Endothelial cell of umbilical vein (primary cell): ENCODE results near the gene CD84. TPM values are rescaled to one million over a fixed set of nuclear protein-coding genes. Genes with fewer than 3 reads are reported as not detected.

Experiments used
- BruUV-seq: library from RNA; stranded (reverse); fragments of 400-500 nt; replicated peaks from 2 replicates; lab custom pipeline; 2021; lab: Mats Ljungman, UMichigan
- CTCF ChIA-PET: fragments of 300-600, 350-600 bp; sonication (Branson Sonifier 250); formaldehyde crosslinking; loops from one replicate; lab custom pipeline; 2021; ENCODE audit warnings: antibody characterized with exemption, inconsistent platforms; lab: Charles Lee
- POLR2A ChIA-PET: fragments of 300-600, 350-600 bp; sonication (Branson Sonifier 250); formaldehyde crosslinking; loops from one replicate; lab custom pipeline; 2021; ENCODE audit warnings: antibody characterized with exemption, inconsistent platforms; lab: Charles Lee
- DNase-seq: peaks from one replicate; pipeline ENCODE4 v3.0.0-alpha.2; 2011; ENCODE audit warnings: low read depth, low spot score
- FAIRE-seq: peaks from 2 replicates; lab custom pipeline; 2011; peaks lifted over from hg19 to GRCh38; lab: Jason Lieb, UNC
- H2AFZ ChIP-seq: 2 replicates; pipeline ENCODE4 v1.6.0; 2012; ENCODE audit warnings: low read depth, low read length, control low read depth, inconsistent platforms
- H3K27ac ChIP-seq: 2 replicates; pipeline ENCODE4 v1.5.1; 2011; ENCODE audit warnings: low read depth, mild to moderate bottlenecking, control low read depth, low read length, moderate library complexity; ENCODE audit not compliant: insufficient read depth
- H3K27me3 ChIP-seq, 2 experiments: 2 replicates each; pipeline versions ENCODE4 v1.6.0 to v1.6.1; 2011; ENCODE audit warnings: low read length in 2 of 2, mixed read lengths in 1 of 2; ENCODE audit not compliant: control insufficient read depth in 2 of 2, insufficient read depth in 2 of 2
- H3K36me3 ChIP-seq, 2 experiments: 2 replicates in 1 of 2; 3 replicates in 1 of 2; pipeline ENCODE4 v1.5.1; 2011; ENCODE audit warnings: low read length in 2 of 2, mild to moderate bottlenecking in 1 of 2, moderate library complexity in 1 of 2; ENCODE audit not compliant: control insufficient read depth in 2 of 2, insufficient read depth in 2 of 2; ENCODE audit errors: extremely low read depth in 1 of 2
- H3K4me1 ChIP-seq: 3 replicates; pipeline ENCODE4 v1.5.1; 2011; ENCODE audit warnings: mild to moderate bottlenecking, low read length; ENCODE audit not compliant: control insufficient read depth, insufficient read depth; ENCODE audit errors: extremely low read depth
- H3K4me2 ChIP-seq: 2 replicates; pipeline ENCODE4 v1.6.1; 2011; ENCODE audit warnings: low read length, control low read depth, mixed read lengths; ENCODE audit not compliant: insufficient read depth
- H3K4me3 ChIP-seq, 3 experiments: fragments of 200-600 bp in 1 of 3; sonication (generic), shearing (Covaris generic) in 1 of 3; replicated peaks in 1 of 3; 2 replicates each; pipeline ENCODE4 v1.5.1; 2011 to 2016; ENCODE audit warnings: control low read depth in 3 of 3, low read length in 3 of 3, mild to moderate bottlenecking in 2 of 3, inconsistent platforms in 1 of 3, low read depth in 1 of 3, moderate library complexity in 1 of 3; ENCODE audit not compliant: insufficient read depth in 1 of 3
- H3K79me2 ChIP-seq: 2 replicates; pipeline ENCODE4 v1.6.0; 2012; ENCODE audit warnings: low read length, inconsistent platforms; ENCODE audit not compliant: control insufficient read depth, insufficient read depth
- H3K9ac ChIP-seq: replicated peaks from 2 replicates; pipeline ENCODE3; 2011; ENCODE audit warnings: low read length, control low read depth; ENCODE audit not compliant: insufficient read depth; ENCODE audit errors: extremely low read depth
- H3K9me1 ChIP-seq: replicated peaks from 3 replicates; pipeline ENCODE4 v1.6.0; 2011; ENCODE audit warnings: mild to moderate bottlenecking, low read length; ENCODE audit not compliant: control insufficient read depth, insufficient read depth; ENCODE audit errors: extremely low read depth
- H3K9me3 ChIP-seq: replicated peaks from 2 replicates; pipeline ENCODE4 v1.5.1; 2012; ENCODE audit warnings: low read length, inconsistent platforms; ENCODE audit not compliant: control insufficient read depth, insufficient read depth
- H4K20me1 ChIP-seq: replicated peaks from 2 replicates; pipeline ENCODE3; 2011; ENCODE audit warnings: mild to moderate bottlenecking, low read length; ENCODE audit not compliant: control insufficient read depth, insufficient read depth; ENCODE audit errors: extremely low read depth
- EZH2 ChIP-seq: IDR thresholded peaks from 2 replicates; pipeline ENCODE4 v1.6.1; 2012; ENCODE audit warnings: borderline replicate concordance, low read depth, mild to moderate bottlenecking, moderate library complexity, low read length, inconsistent platforms; ENCODE audit not compliant: severe bottlenecking
- FOS ChIP-seq: IDR thresholded peaks from 2 replicates; pipeline ENCODE4 v1.6.1; 2011; ENCODE audit warnings: mild to moderate bottlenecking, low read length, moderate library complexity, borderline replicate concordance; ENCODE audit not compliant: insufficient read depth
- GATA2 ChIP-seq: IDR thresholded peaks from 2 replicates; pipeline ENCODE4 v1.7.0; 2011; ENCODE audit warnings: low read depth, mild to moderate bottlenecking, moderate library complexity, mixed read lengths, low read length; ENCODE audit not compliant: insufficient read length, insufficient read depth
- JUN ChIP-seq: IDR thresholded peaks from 2 replicates; pipeline ENCODE4 v1.6.1; 2011; ENCODE audit warnings: borderline replicate concordance, low read depth; ENCODE audit not compliant: insufficient read length, insufficient read depth
- MYC ChIP-seq: IDR thresholded peaks from one replicate; pipeline ENCODE4 v1.6.1; 2011; ENCODE audit warnings: mild to moderate bottlenecking, low read depth, low read length
- POLR2A ChIP-seq: IDR thresholded peaks from 2 replicates; pipeline ENCODE4 v1.6.1; 2012; ENCODE audit warnings: low read depth, mild to moderate bottlenecking, control low read depth, low read length
- POLR2AphosphoS5 ChIP-seq: IDR thresholded peaks from 2 replicates; pipeline ENCODE4 v1.6.1; 2012; ENCODE audit warnings: low read depth, mild to moderate bottlenecking, control low read depth, low read length, moderate library complexity; ENCODE audit not compliant: insufficient read depth
- dilution Hi-C: fragments of 300-500 bp; cut with MboI; formaldehyde crosslinking; loops from one replicate; pipeline ENCODE4 v1.15.0; 2019; ENCODE audit warnings: low sequenced_read_pairs; ENCODE audit not compliant: extremely low pct_ligation_motif_present
- intact Hi-C: fragments of 100-400 bp; cut with micrococcal nuclease; formaldehyde crosslinking; loops from one replicate; pipeline ENCODE4 v1.10.0; 2022
- polyA plus RNA-seq, 4 experiments: library from polyadenylated mRNA; depleted of rRNA in 3 of 4; stranded (reverse) in 3 of 4; unstranded in 1 of 4; fragments of >200 nt; gene quantifications; 2 replicates each; pipeline versions ENCODE4 v1.2.1 to v1.2.3, GENCODE V29; 2011 to 2012; ENCODE audit warnings: missing spikeins in 1 of 4
- total RNA-seq: library from RNA; stranded (reverse); gene quantifications from 2 replicates; pipeline ENCODE4 v1.2.3, GENCODE V29; 2021
- TF ChIP-seq, protein P1 (sequence below), 2 donors: IDR thresholded peaks; 1 replicate in 1 of 2; 2 replicates in 1 of 2; pipeline ENCODE4 v1.5.1; 2011; ENCODE audit warnings: low read length in 2 of 2, mild to moderate bottlenecking in 2 of 2, moderate library complexity in 2 of 2, control low read depth in 1 of 2, inconsistent platforms in 1 of 2, low read depth in 1 of 2; ENCODE audit not compliant: insufficient read depth in 1 of 2; ENCODE audit errors: extremely low read depth in 1 of 2
- TF ChIP-seq, protein P2 (sequence below): IDR thresholded peaks from 2 replicates; pipeline ENCODE4 v1.6.1; 2011; ENCODE audit not compliant: insufficient read depth, insufficient read length

CD84 gene
- total and polyA plus RNA-seq, 2 donors (not counting 3 experiments of a cell fraction or from before 2014, with no cell fraction given): not detected

DNA sequence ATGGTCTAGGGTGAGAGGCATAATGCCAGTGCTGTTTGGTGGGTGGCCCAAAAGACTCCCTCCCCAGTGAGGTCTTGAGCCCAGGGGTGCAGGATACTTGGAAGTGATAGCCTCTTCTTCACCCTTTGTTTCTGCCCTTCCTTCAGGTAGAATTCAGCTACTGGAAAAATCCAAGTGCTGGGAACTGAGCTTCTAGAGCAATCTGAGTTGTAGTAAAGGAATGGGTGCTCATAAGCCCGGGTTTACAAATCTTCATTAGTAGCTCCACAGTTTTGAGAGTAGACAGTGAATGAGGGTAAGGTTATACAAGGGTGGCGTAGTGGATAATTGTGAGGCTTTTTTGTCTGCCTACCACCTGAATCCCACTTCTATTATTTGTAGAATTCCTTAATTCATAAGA is 29.2 kb upstream of the CD84 start:
- dilution Hi-C loops (no loop called here), intact Hi-C loops (loop anchor here (10.0 kb wide), 1 partner anchor 504 kb away; no protein-coding TSS in a partner anchor)
- TF ChIP-seq POLR2AphosphoS5 (no peak), EZH2 (no peak), FOS (no peak), POLR2A (no peak), MYC (no peak), JUN (no peak), GATA2 (no peak)
- TF ChIP-seq, protein P1, sequence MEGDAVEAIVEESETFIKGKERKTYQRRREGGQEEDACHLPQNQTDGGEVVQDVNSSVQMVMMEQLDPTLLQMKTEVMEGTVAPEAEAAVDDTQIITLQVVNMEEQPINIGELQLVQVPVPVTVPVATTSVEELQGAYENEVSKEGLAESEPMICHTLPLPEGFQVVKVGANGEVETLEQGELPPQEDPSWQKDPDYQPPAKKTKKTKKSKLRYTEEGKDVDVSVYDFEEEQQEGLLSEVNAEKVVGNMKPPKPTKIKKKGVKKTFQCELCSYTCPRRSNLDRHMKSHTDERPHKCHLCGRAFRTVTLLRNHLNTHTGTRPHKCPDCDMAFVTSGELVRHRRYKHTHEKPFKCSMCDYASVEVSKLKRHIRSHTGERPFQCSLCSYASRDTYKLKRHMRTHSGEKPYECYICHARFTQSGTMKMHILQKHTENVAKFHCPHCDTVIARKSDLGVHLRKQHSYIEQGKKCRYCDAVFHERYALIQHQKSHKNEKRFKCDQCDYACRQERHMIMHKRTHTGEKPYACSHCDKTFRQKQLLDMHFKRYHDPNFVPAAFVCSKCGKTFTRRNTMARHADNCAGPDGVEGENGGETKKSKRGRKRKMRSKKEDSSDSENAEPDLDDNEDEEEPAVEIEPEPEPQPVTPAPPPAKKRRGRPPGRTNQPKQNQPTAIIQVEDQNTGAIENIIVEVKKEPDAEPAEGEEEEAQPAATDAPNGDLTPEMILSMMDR (IDR thresholded peaks at IDR 0.05; ENCODE audit: extremely low read depth in 1 of 2, insufficient read depth in 1 of 2, low read depth in 1 of 2, low read length in 2 of 2): no peak
- TF ChIP-seq, protein P2, sequence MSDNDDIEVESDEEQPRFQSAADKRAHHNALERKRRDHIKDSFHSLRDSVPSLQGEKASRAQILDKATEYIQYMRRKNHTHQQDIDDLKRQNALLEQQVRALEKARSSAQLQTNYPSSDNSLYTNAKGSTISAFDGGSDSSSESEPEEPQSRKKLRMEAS: no peak
- POLR2A ChIA-PET: no interaction called here
- no peaks in the 10 kb centered on the region for H4K20me1 ChIP-seq
- H2AFZ ChIP-seq: no peak overlapping the region
- no peaks in the 10 kb centered on the region for H3K79me2 ChIP-seq
- no peaks in the 10 kb centered on the region for H3K36me3 ChIP-seq
- FAIRE-seq: no peak
- H3K9ac ChIP-seq: no peak overlapping the region
- no TSS peak for BruUV-seq
- DNase-seq: no peak
- H3K9me1 ChIP-seq: no peaks in the 10 kb centered on the region
- peaks cover 18 to 20% of the 10 kb centered on the region in 2 experiments for H3K27me3 ChIP-seq
- H3K4me3 ChIP-seq: no peak overlapping the region
- H3K9me3 ChIP-seq: no peaks in the 10 kb centered on the region
- H3K27ac ChIP-seq: no peak overlapping the region
- H3K4me1 ChIP-seq: no peaks in the 10 kb centered on the region
- no peak overlapping the region for H3K4me2 ChIP-seq
- CTCF ChIA-PET: interaction anchor here (1.2 to 3.0 kb wide), 3 partner anchors 39 to 180 kb away, joined by 3 to 18 read pairs (median 4); no protein-coding TSS in a partner anchor
